Fibroblast of lung (primary cell): ENCODE data around the gene NMNAT2.

Source experiments
- CTCF ChIP-seq, 2 donors: IDR thresholded peaks in 1 of 2; conservative IDR thresholded peaks in 1 of 2; 1 replicate in 1 of 2; 2 replicates in 1 of 2; pipeline ENCODE4 v1.5.1; 2011 to 2012; ENCODE audit warnings: low read length in 2 of 2, control low read depth in 1 of 2, inconsistent platforms in 1 of 2, low read depth in 1 of 2, mild to moderate bottlenecking in 1 of 2
- EZH2 ChIP-seq: IDR thresholded peaks from 2 replicates; pipeline ENCODE4 v1.5.1; 2012; ENCODE audit warnings: low read length, control low read depth, mild to moderate bottlenecking; ENCODE audit errors: missing control alignments

- TF ChIP-seq CTCF (conservative IDR thresholded peaks at IDR 0.05 in 1 of 2, IDR thresholded peaks at IDR 0.05 in 1 of 2; ENCODE audit: low read depth in 1 of 2, low read length in 2 of 2) (no peak), EZH2 (no peak)
Observed at GRCh38 chr1:183241471-183241870, 176.7 kb downstream of the NMNAT2 start.
